ENCODE measurements around the gene PIEZO2.

Gene PIEZO2

GRCh38 chr18:10860382-10860781 lies 289.0 kb downstream of the PIEZO2 start:
- DNase-seq (ENCODE audit: low read depth): no peak
- no peak overlapping the region for H3K4me3 ChIP-seq (ENCODE audit: low read depth, low read length)
- in situ Hi-C loops (cut with HindIII; ENCODE audit: low sequenced_read_pairs): no loop called here
- TF ChIP-seq, protein P1, sequence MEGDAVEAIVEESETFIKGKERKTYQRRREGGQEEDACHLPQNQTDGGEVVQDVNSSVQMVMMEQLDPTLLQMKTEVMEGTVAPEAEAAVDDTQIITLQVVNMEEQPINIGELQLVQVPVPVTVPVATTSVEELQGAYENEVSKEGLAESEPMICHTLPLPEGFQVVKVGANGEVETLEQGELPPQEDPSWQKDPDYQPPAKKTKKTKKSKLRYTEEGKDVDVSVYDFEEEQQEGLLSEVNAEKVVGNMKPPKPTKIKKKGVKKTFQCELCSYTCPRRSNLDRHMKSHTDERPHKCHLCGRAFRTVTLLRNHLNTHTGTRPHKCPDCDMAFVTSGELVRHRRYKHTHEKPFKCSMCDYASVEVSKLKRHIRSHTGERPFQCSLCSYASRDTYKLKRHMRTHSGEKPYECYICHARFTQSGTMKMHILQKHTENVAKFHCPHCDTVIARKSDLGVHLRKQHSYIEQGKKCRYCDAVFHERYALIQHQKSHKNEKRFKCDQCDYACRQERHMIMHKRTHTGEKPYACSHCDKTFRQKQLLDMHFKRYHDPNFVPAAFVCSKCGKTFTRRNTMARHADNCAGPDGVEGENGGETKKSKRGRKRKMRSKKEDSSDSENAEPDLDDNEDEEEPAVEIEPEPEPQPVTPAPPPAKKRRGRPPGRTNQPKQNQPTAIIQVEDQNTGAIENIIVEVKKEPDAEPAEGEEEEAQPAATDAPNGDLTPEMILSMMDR (IDR thresholded peaks at IDR 0.05; ENCODE audit: low read depth, low read length, missing control alignments): no peak

DNA sequence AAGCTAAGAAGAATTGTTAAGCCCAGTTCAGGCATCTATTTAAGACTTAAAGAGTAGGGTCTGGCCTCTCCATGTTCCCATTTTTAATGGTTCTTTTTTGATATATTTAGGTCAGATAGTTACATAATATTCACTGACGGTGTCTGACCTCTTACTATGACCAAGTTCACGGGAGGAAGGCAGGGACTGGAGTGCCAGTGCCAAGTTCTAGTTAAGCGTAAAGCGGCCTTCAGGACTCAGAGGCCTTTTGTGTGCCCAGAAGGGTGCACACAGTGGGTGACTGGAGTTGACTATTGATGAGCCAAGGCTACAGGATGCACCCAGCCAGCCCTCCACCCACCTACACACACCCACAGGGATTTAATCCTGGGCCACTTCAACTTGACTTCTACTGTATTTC lies 290.9 kb downstream of the PIEZO2 start:
- TF ChIP-seq, protein P1 (IDR thresholded peaks at IDR 0.05; ENCODE audit: low read depth, low read length, missing control alignments): no peak
- in situ Hi-C loops (cut with HindIII; ENCODE audit: low sequenced_read_pairs): no loop called here
- H3K4me3 ChIP-seq (ENCODE audit: low read depth, low read length): no peak overlapping the region
- DNase-seq (ENCODE audit: low read depth): no peak

GRCh38 chr18:10856132-10856531 lies 293.2 kb downstream of the PIEZO2 start:
- in situ Hi-C loops (cut with HindIII; ENCODE audit: low sequenced_read_pairs): no loop called here
- no peak overlapping the region for H3K4me3 ChIP-seq (ENCODE audit: low read depth, low read length)
- DNase-seq (ENCODE audit: low read depth): no peak
- TF ChIP-seq, protein P1 (IDR thresholded peaks at IDR 0.05; ENCODE audit: low read depth, low read length, missing control alignments): no peak

DNA sequence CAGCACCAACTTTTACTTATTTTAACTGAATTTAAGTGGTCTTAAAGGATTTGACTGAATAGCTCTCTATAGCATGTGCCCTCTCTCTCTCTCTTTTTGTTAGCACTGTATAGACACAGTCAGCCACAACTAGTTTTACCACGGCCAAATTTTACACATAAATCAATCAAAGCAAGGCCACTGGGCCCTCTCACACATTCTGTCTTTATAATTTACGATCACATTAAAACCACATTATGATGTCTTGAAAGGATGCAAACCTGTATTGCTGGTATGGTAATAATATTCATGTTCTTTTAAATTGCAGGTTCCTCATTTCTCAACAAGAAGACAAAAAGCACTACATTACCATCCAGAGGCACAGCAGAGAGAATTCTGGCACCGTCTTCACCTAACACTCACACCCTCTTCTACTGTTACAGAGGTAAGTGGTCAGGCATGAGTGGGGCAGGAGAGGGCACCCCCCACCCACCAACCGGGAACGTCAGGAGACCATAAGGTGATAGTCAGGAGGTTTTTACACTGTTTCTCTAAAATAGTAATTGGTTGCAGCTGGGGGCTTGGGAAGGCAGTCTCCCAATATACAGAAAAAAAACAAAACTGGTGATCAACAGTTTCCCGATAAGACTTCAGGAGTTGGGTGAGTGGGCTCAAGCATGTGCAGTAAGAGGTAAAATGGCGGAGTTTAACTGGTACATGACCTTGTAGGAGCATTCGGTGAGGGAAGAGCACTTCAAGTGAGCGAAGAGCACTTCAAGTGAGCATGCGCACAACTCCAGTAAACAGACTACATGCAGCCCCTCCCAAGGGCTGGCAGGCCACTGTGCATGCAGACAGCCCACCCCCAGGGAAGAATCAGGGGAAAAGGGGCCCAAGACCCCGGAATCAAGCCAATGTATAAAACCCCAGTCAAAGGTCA lies 296.7 kb downstream of the PIEZO2 start:
- TF ChIP-seq, protein P1 (IDR thresholded peaks at IDR 0.05; ENCODE audit: low read depth, low read length, missing control alignments): no peak

GRCh38 chr18:10851824-10852319 lies 297.5 kb downstream of the PIEZO2 start:
- peak; percentile 60 for DNase-seq (ENCODE audit: low read depth)
- H3K4me3 ChIP-seq (ENCODE audit: low read depth, low read length): no peak overlapping the region
- in situ Hi-C loops (cut with HindIII; ENCODE audit: low sequenced_read_pairs): loop anchor here (5.0 kb wide), 1 partner anchor 300 kb away; no protein-coding TSS in a partner anchor
- TF ChIP-seq, protein P1 (IDR thresholded peaks at IDR 0.05; ENCODE audit: low read depth, low read length, missing control alignments): peak; percentile 54

More for the DNA sequence above, 296.7 kb downstream of the PIEZO2 start:
- DNase-seq (ENCODE audit: low read depth): no peak
- in situ Hi-C loops (cut with HindIII; ENCODE audit: low sequenced_read_pairs): loop anchor here (5.0 kb wide), 1 partner anchor 300 kb away; no protein-coding TSS in a partner anchor
- H3K4me3 ChIP-seq (ENCODE audit: low read depth, low read length): no peak overlapping the region

DNA sequence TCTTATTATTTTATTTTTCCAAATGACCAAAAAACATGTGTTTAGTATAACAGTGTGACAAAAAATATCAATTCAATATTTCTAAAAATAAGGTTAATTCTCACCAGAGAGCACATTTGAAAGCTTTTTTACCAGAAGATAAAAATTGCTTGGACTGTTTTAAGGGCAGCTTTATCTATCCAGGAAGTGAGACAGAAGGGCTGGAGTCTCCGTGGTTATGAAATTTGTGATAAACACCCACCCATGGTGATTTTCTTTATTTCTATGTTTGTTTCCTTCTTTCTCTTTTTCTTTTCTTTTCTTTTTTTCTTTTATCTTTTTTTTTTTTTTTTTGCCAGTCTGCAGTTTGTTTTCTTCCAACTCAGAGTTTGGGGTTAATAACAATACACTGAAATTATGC lies 298.5 kb downstream of the PIEZO2 start:
- in situ Hi-C loops (cut with HindIII; ENCODE audit: low sequenced_read_pairs): loop anchor here (5.0 kb wide), 1 partner anchor 301 kb away; no protein-coding TSS in a partner anchor
- no peak overlapping the region for H3K4me3 ChIP-seq (ENCODE audit: low read depth, low read length)
- TF ChIP-seq, protein P1 (IDR thresholded peaks at IDR 0.05; ENCODE audit: low read depth, low read length, missing control alignments): no peak
- DNase-seq (ENCODE audit: low read depth): no peak

Measured in astrocyte of the cerebellum (primary cell).